ENCODE data around the gene FOXD3.

FOXD3 gene

DNA sequence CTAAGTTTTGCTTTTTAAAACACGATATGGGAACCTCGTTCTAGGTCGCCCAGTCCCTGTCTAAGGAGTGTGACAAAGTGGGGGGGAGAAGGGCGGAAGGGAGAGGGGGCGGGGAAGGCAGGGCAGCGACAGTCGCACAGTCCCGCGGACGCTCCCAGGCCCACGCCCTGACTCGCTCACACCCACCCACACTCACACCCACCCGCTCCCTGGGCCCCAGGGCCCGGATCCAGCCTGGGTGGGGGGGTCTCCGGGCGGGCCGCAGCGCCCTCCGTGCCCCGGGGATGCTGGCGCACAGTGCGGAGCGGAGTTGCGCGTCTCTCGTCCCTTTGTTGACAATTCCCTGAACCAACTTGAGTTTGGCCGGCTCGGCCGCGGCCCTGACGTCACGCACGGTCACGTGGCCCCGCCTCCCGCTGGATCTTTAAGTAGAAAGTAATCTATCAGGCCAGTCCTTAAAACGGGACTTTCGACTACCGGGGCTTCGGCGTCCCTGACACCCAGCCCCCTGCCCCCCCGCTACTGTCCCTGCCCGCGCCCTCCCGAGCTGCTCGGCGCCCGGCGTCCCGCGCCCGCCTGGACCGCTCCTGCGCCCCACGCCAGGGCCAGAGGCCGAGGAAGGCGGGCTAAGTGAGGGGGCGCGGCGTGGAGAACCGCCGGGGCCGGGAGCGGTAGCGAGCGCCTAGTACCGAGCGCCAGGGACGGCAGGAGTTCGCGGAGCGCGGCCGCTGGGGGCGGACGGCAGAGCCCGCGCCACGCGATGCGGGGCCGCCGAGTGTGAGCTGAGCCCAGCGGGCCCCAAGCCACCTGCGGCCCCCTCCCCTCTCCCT lies at the start of gene FOXD3:
Gene FOXD3, plus strand, starts transcription at position 454 of the 830 bp plus-strand sequence. CDS start 492 bp downstream, outside the sequence.
- peak; percentile 36 for DNase-seq (ENCODE audit: low read depth)

DNA sequence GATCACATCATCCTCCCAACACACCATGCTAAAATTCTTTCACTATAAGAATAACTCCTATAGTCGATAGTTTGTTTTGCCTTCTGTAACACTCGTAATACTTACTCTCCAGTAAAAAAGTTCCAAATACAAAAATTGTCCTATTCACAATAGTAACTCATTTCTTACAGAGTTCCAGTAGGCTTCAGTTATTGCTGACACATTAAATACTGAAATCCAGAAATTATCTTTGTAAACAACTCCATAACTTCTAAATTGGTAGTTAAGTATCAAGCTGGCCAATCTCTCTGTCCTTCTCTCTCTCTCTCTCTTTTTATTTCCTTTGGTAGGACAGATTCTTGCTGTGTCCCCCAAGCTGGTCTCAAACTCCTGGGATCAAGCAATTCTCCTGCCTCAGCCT lies 49.6 kb upstream of the FOXD3 start:
- no peak for DNase-seq (ENCODE audit: low read depth)

GRCh38 chr1:63274371-63274770 lies 48.0 kb upstream of the FOXD3 start:
- no peak for DNase-seq (ENCODE audit: low read depth)

DNA sequence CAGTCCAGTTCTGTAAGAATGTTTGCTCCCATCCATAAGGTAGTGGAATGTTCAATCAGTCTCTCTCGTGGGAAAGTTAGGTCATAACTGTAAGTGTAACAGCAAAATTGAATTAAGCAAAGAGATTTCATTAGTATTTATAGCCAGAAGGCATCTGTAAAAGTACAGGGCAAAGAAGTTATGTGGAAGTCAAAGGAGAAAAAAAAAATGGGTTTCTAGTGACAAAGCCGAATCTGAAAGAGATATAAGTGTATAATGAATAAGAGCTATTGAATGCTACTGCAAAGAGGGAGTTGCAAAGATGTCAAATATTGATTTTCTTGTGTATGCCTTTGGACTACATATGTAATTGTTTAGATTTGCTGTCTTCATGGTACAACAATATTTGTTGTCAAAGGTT lies 47.4 kb upstream of the FOXD3 start:
- DNase-seq (ENCODE audit: low read depth) = no peak

DNA sequence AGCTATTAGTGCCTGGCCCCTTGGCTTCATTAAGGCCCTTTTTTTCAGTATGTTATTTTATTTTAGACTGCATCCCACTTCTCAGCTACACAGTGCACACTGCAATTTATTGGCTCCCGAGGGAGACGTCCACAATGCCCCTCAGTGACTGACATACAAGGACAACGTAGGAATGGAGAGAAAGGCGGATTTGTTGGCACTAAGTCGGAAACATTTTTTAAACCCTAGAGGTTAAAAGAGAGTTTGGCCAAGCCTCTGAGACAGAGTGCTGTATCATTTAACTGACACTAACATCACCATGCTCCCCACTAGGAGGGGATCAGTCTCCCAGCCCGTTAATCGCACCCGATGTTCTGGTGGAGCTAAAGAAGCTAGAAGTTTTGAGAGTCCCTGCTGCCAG lies 45.7 kb upstream of the FOXD3 start:
- DNase-seq (ENCODE audit: low read depth) = no peak

GRCh38 chr1:63277195-63278192 lies 44.9 kb upstream of the FOXD3 start:
- no peak for DNase-seq (ENCODE audit: low read depth)

- DNase-seq (ENCODE audit: low read depth) = no peak
Observed at GRCh38 chr1:63281753-63282152, 40.6 kb upstream of the FOXD3 start.

DNA sequence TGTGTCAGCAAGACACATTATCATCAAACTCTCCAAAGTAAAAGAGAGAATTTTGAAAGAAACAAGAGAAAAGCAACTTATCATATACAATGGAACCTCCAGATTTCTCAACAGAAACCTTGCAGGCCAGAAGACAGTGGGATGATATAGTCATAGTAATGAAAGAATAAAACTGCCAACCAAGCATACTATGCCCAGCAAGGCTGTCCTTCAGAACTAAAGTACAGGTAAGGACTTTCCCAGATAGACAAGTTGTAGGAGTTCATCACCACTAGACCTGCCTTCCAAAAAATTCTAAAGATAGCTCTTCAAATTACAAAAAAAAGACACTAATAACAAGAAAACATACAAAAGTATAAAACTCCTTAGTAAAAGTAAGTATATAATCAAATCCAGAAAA lies 33.2 kb upstream of the FOXD3 start:
- DNase-seq (ENCODE audit: low read depth) = no peak

DNA sequence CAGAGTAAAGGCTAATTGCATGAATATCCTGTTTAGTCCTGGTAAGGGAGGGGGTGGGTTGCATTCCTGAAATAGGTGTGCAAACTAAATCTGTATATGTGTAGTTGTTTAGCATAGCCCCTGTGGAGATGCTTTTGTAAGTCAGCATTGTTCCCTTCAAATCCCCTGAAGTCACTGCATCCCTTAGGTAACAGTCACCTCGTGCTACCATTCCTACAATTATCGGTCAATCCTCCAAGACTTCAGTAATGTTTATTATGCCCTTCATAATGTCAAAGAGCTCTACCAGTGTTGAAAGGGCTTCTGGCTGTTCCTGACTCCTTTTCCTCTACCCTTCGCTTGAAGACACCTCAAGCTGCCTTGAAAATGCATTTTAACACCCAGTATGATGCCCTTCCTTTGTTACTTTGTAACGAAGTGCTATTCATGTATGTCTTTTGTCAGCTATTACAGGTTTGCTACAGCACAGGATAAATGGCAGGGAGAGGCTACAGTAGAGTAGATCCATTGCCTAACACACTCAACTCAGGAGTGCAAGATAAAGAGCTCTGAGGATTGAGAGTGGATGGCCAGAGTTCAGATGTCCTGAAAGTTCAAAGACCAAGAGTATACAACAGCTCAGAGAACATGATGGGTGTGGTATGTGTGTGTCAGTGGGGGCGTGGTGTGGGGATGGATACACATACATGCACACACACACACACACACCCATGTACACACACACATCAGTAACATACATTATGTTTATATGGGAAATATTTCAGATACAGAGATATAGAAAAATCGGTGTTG lies 27.4 kb upstream of the FOXD3 start:
- no peak for DNase-seq (ENCODE audit: low read depth)

DNA sequence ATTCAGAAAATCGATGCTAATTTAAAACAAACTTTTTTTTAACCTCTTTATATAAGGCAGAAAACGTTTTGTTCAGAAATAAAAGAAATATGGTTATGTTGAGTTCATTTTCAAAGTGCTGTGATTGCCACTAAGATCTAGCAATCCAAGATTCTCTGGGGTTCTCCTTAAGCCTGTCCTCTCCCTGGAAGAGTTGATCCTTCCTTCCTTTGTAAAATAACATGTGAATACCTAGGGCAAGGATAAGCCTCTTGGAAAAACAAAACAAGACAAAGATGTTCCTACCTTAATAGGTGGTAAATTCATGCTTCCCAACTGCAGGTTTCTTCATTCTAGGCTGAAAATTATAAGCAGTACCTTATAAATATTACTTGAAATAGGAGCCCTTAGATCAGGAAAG lies 18.0 kb upstream of the FOXD3 start:
- DNase-seq (ENCODE audit: low read depth) = no peak

DNA sequence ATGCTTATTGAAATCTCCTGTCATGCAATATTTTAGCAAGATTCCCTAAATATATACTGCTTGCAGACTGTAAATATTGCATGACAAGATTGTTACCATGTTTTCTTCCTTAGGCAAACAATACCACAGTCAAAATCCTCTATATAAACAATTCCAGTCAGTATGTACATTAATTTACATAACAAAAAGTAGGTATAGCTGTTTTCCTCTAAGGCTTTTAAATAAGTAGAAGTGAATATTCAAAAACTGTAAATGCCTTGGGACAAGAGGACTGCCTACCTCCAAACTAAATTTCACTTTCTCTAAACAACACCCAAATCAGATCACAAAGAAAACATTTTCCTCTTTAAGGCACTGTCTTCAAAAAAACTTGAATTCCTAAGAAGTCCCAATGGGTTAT lies 17.3 kb upstream of the FOXD3 start:
- DNase-seq (ENCODE audit: low read depth) = no peak

- no peak for DNase-seq (ENCODE audit: low read depth)
Observed at GRCh38 chr1:63307196-63307794, 15.1 kb upstream of the FOXD3 start.

DNA sequence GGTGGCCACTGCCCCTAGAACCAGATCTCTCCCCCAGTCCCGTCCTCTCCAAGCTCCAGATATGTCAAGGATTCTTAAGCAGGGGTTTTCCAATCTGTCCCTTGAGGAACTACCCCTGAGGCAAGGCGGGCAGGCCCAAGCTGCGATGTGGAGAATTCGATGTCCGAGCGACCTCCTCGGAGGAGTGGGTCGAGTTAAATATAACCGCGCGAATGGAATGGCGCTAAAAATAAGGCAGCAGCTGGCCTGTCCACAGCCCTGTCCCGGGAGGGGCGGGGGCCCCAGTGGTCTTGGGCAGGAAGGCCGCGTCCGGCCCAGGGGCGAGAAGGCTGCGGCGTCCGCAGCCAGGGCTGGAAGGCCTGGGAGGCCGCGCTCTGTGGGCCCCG lies 5.8 kb upstream of the FOXD3 start:
- DNase-seq (ENCODE audit: low read depth) = no peak

DNA sequence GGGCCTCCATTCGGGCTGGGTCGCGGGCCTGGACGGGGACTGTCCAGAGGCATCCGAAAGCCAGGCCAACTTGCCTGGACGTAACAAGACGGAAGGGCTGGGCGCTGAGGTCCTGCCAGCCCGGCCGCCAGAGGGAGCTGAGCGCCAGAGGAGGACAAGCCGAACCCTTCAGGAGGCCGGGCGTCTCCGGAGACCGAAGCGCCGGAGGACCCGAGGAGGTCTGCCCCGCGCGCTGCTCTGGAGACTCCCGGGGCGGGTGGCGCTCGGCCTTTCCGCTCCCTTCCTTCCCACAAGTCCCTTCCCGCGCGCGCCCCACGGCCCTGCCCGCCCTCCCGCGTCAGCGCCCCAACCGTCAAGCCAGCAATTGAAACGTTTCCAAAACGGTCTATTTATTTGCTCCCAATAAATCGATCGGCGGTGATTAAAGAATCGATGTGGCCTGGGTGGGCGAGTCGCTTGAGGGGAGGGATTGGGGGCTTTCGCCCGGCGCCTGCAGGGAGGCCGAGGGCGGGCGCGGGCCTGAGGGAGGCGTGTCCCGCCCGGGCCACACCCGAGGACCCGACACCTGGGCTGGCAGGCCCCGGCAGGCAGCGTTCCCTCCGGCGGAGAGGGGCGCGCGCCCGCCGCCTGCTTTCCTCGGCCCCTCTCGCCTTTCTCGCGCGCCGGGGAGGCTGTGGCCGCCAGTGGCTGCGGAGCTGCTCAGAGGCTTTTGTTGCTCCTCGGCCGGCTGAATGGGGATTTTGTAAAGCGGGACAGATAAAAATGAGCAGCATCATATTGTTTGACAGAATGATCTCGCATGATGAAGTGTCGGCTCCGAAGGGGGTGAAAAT lies 5.2 kb upstream of the FOXD3 start:
- DNase-seq (ENCODE audit: low read depth) = peak; percentile 65

DNA sequence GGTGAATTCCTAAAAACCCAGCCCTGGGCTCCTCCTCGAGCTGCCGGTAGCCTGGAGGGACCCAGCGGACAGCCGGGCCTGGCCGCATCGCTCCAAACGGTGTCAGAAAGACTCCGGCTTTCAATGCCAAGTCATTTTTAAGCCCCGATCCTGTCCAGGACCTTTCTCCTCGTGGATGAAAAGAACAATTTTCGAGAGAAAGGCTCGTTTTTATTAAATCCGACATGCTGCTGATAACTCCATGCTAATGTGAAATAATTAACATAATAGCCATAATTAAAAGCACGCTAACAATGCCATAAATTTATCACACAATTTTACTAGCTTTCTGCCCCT lies 4.6 kb upstream of the FOXD3 start:
- no peak for DNase-seq (ENCODE audit: low read depth)

- DNase-seq (ENCODE audit: low read depth) = no peak
Observed at GRCh38 chr1:63318201-63318979, 4.0 kb upstream of the FOXD3 start.

GRCh38 chr1:63319046-63320021 lies 3.0 kb upstream of the FOXD3 start:
- peak; percentile 11 for DNase-seq (ENCODE audit: low read depth)

GRCh38 chr1:63320022-63320721 lies 2.2 kb upstream of the FOXD3 start:
- DNase-seq (ENCODE audit: low read depth) = peak; percentile 6
